ENCODE results near the gene FNDC4.
"Not testable (repeated sequence)": the region's sequence is repeated elsewhere in the genome, so short reads cannot be mapped to it uniquely, and the experiment has no call there.

Gene FNDC4, protein sequence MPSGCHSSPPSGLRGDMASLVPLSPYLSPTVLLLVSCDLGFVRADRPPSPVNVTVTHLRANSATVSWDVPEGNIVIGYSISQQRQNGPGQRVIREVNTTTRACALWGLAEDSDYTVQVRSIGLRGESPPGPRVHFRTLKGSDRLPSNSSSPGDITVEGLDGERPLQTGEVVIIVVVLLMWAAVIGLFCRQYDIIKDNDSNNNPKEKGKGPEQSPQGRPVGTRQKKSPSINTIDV

GRCh38 chr2:27494944-27495554 lies at the start of gene FNDC4:
Gene FNDC4, minus strand, starts transcription at chr2:27495200. Its CDS starts 521 bp downstream, at chr2:27494679.
- no peak for FAIRE-seq
- no peak for DNase-seq (ENCODE audit: extremely low spot score, insufficient read length, low read depth)

GRCh38 chr2:27544143-27544821 lies 49.3 kb upstream of the FNDC4 start:
- DNase-seq (ENCODE audit: extremely low spot score, insufficient read length, low read depth) (no peak), FAIRE-seq (no peak)

GRCh38 chr2:27539649-27540048 lies 44.6 kb upstream of the FNDC4 start:
- not testable (repeated sequence) for FAIRE-seq; DNase-seq (ENCODE audit: extremely low spot score, insufficient read length, low read depth)

GRCh38 chr2:27538839-27539450 lies 43.9 kb upstream of the FNDC4 start:
- not testable (repeated sequence) for FAIRE-seq; DNase-seq (ENCODE audit: extremely low spot score, insufficient read length, low read depth)

DNA sequence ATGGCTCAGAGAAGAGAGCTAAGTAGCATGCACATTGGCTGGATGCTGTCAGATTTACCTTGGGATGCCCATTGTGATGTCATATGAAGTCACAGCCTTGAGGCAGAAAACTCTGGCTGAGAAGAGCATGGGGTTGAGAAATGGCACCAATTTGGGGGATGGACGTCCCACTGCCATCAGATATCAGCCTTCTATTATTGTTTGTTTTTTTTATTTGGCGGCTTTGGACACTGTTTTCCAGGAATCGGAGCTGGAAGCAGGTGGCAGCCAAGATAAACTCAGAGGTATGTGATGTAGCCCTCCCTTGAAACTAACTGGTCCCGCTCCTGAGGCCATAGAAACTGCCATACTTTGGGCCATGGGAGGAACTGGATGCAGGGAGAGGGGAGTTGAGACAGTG lies 42.3 kb upstream of the FNDC4 start:
- no peak for FAIRE-seq
- DNase-seq (ENCODE audit: extremely low spot score, insufficient read length, low read depth), result no peak

- no peak for FAIRE-seq
- no peak for DNase-seq (ENCODE audit: extremely low spot score, insufficient read length, low read depth)
These were observed 37.0 kb upstream of the FNDC4 start for GRCh38 chr2:27531983-27532382.

GRCh38 chr2:27527182-27527581 lies 32.2 kb upstream of the FNDC4 start:
- DNase-seq (ENCODE audit: extremely low spot score, insufficient read length, low read depth) (no peak), FAIRE-seq (no peak)

- FAIRE-seq, result no peak
- no peak for DNase-seq (ENCODE audit: extremely low spot score, insufficient read length, low read depth)
These were observed 27.5 kb upstream of the FNDC4 start for GRCh38 chr2:27522400-27522945.

DNA sequence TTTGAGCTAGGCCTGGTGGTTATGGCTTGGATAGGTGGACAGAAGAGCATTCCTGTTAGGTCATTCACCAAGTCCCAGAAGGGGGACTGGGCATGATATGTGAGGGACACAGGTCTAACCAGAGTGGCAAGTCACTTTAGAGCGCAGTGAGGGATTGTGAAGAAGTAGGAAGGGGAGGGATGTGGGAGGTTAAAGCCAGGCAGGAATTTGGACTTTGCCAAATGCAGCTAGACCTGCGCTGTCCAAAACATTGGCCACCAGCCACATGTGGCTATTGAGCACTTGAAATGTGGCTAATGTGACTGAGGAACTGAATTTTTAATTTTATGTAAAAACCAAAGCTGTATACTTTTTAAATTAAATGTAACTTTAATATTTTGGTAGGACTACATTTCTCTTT lies 25.3 kb upstream of the FNDC4 start:
- no peak for FAIRE-seq
- no peak for DNase-seq (ENCODE audit: extremely low spot score, insufficient read length, low read depth)

DNA sequence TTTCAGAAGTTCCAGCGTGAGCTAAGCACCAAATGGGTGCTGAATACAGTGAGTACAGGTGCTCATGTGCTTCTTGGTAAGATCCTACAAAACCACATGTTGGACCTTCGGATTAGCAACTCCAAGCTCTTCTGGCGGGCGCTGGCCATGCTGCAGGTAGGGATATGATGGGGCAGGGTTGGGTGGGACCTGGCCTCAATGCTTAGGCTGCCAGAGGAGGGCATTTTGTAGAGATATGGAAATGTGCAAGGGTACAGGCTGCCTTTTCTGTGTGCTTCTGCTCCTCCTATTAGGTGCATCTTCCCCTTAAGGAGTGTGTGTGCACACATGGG lies 23.7 kb upstream of the FNDC4 start:
- FAIRE-seq (no peak), DNase-seq (ENCODE audit: extremely low spot score, insufficient read length, low read depth) (no peak)

- FAIRE-seq (no peak), DNase-seq (ENCODE audit: extremely low spot score, insufficient read length, low read depth) (no peak)
These were observed 23.2 kb upstream of the FNDC4 start for GRCh38 chr2:27518113-27518781.

GRCh38 chr2:27509326-27509725 lies 14.3 kb upstream of the FNDC4 start:
- FAIRE-seq, result no peak
- no peak for DNase-seq (ENCODE audit: extremely low spot score, insufficient read length, low read depth)

- FAIRE-seq (no peak), DNase-seq (ENCODE audit: extremely low spot score, insufficient read length, low read depth) (no peak)
These were observed 12.3 kb upstream of the FNDC4 start for GRCh38 chr2:27507293-27507692.

- no peak for DNase-seq (ENCODE audit: extremely low spot score, insufficient read length, low read depth)
- no peak for FAIRE-seq
These were observed 11.6 kb upstream of the FNDC4 start for GRCh38 chr2:27506587-27506986.

DNA sequence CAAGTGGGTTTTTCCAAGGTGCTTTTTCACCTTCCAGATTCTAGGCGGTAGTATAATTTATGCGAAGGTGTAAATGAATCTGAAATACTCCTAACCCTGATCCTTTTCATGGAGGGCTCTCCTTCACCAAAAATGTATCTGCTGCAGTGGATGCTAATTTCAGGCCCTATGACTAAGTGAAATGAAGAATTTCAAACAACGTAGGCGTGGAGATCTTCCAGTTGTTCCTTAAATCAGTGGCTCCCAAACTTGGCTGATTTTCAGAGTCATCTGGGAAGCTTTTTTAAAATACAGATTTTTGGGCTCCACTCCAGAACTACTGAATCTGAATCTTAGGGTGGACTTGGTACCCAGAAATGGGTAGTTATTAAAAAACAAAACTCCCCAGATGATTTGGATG lies 7.1 kb upstream of the FNDC4 start:
- no peak for DNase-seq (ENCODE audit: extremely low spot score, insufficient read length, low read depth)
- no peak for FAIRE-seq

- FAIRE-seq (no peak), DNase-seq (ENCODE audit: extremely low spot score, insufficient read length, low read depth) (no peak)
These were observed 6.0 kb upstream of the FNDC4 start for GRCh38 chr2:27501042-27501441.

- no peak for FAIRE-seq
- DNase-seq (ENCODE audit: extremely low spot score, insufficient read length, low read depth), result no peak
These were observed 4.0 kb upstream of the FNDC4 start for GRCh38 chr2:27498975-27499374.

DNA sequence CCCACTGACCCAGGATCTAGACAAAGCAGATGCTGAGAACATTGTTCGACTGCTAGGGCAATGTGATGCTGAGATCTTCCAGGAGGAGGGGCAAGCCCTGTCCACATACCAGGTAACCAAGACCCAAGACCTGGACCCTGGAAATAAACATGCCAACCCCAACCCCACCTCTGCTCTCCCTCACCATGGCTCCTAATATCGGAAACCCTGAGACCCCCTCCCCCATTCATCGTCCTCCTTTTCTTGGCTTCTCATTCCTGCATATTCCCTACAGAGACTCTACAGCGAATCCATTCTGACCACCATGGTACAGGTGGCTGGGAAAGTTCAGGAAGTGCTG lies 2.3 kb upstream of the FNDC4 start:
- DNase-seq (ENCODE audit: extremely low spot score, insufficient read length, low read depth) (no peak), FAIRE-seq (no peak)

- DNase-seq (ENCODE audit: extremely low spot score, insufficient read length, low read depth) (no peak), FAIRE-seq (no peak)
These were observed 1.6 kb upstream of the FNDC4 start, which contains the start of gene GCKR for GRCh38 chr2:27496357-27497287. Gene GCKR, plus strand, starts transcription at chr2:27496839. Its CDS starts 66 bp downstream, at chr2:27496905.
